ENCODE data around the gene TMEM11. TPM values are rescaled to one million over a fixed set of nuclear protein-coding genes. Genes with fewer than 3 reads are reported as not detected.

The TMEM11 gene
- total and polyA plus RNA-seq, 2 of the 4 experiments (the other 2 are of a cell fraction), result 19.9 to 44.7 TPM

- TF ChIP-seq RAD21 (IDR thresholded peaks at IDR 0.05; ENCODE audit: low read length), result no peak
- no peak for TF ChIP-seq POLR2A (IDR thresholded peaks at IDR 0.05; ENCODE audit: low read depth, low read length)
- no peak for TF ChIP-seq SMC3 (IDR thresholded peaks at IDR 0.05; ENCODE audit: low read depth, low read length)
- TF ChIP-seq ELK1 (IDR thresholded peaks at IDR 0.05; ENCODE audit: borderline replicate concordance, low read depth, low read length), result no peak
- TF ChIP-seq RCOR1 (IDR thresholded peaks at IDR 0.05; ENCODE audit: insufficient replicate concordance, low read length), result no peak
- no peak for TF ChIP-seq NFE2L2 (IDR thresholded peaks at IDR 0.05; ENCODE audit: low read depth, low read length)
- no peak overlapping the region for H2BK20ac ChIP-seq (ENCODE audit: low read depth, low read length)
- dilution Hi-C loops (cut with HindIII; ENCODE audit: low sequenced_read_pairs, unreplicated experiment) (no loop called here), intact Hi-C loops (cut with micrococcal nuclease) (loop anchor here (5.0 kb wide), 3 partner anchors 43 to 168 kb away; partner anchors contain the start of genes MAP2K3 and USP22), in situ Hi-C loops (cut with MboI; ENCODE audit: low sequenced_read_pairs) (no loop called here)
- no peaks in the 10 kb centered on the region for H3K27me3 ChIP-seq (ENCODE audit: control insufficient read depth, insufficient read depth, low read length)
- no peak overlapping the region for H3K9ac ChIP-seq (ENCODE audit: low read depth, low read length)
- H3K4me1 ChIP-seq (ENCODE audit: control insufficient read depth, insufficient read depth, low read length), result peaks cover 7% of the 10 kb centered on the region
- ChIA-PET CTCF (no interaction called here), POLR2A (ENCODE audit: unreplicated experiment) (no interaction called here)
- no peak overlapping the region for H3K56ac ChIP-seq (ENCODE audit: extremely low read depth, insufficient read depth, low read length)
- H3K9me3 ChIP-seq (ENCODE audit: control insufficient read depth, insufficient read depth, low read length), result no peaks in the 10 kb centered on the region
- no peak overlapping the region for H3K14ac ChIP-seq (replicated peaks; ENCODE audit: low read depth, low read length)
- H3K36me3 ChIP-seq (ENCODE audit: control insufficient read depth, insufficient read depth, low read length), result peaks cover 20% of the 10 kb centered on the region
- no peak overlapping the region for H2BK120ac ChIP-seq (ENCODE audit: low read depth, low read length)
- no peak overlapping the region for H4K5ac ChIP-seq (ENCODE audit: low read depth, low read length)
- peaks cover 12 to 79% of the 10 kb centered on the region in 2 experiments for H3K79me1 ChIP-seq (ENCODE audit: low read depth in 1 of 2, low read length in 2 of 2)
- ATAC-seq (ENCODE audit: low read depth), result no peak
- no peak overlapping the region for H3K4me2 ChIP-seq (ENCODE audit: low read depth, low read length)
- peaks cover 25% of the 10 kb centered on the region for H3K9me1 ChIP-seq (ENCODE audit: insufficient read depth, low read length)
- H3K4ac ChIP-seq (ENCODE audit: low read depth, low read length), result no peak overlapping the region
- no peak overlapping the region for H3K4me3 ChIP-seq (ENCODE audit: insufficient read depth, low read depth, low read length)
- no peak overlapping the region for H2AFZ ChIP-seq (replicated peaks; ENCODE audit: low read length, poor library complexity)
- no TSS peak for BruUV-seq (replicated peaks)
- H4K8ac ChIP-seq (ENCODE audit: low read depth in 2 of 2, low read length in 2 of 2), result no peak overlapping the region
- H3K27ac ChIP-seq (ENCODE audit: insufficient read depth, low read length), result no peak overlapping the region
- H2AK9ac ChIP-seq (replicated peaks; ENCODE audit: low read depth, low read length, poor library complexity), result no peak overlapping the region
- no peak overlapping the region for H4K91ac ChIP-seq (ENCODE audit: insufficient read depth, low read depth, low read length)
- H3K18ac ChIP-seq (ENCODE audit: low read depth, low read length), result no peak overlapping the region
- peaks cover 79% of the 10 kb centered on the region for H4K20me1 ChIP-seq (ENCODE audit: insufficient read depth, low read length)
- no peak overlapping the region for H2BK5ac ChIP-seq (ENCODE audit: low read depth, low read length, poor library complexity, severe bottlenecking)
- no peak for DNase-seq
- H2BK15ac ChIP-seq (ENCODE audit: low read depth, low read length), result no peak overlapping the region
- WGBS, 2 experiments (ENCODE audit: extremely low coverage in 2 of 2, insufficient read length in 1 of 2), result 80% methylated on average over 4 of the region's 15 CpGs; no CpG with 5 or more reads in 1 of the 2 experiments
- H2AK5ac ChIP-seq (ENCODE audit: low read depth, low read length), result no peak overlapping the region
- H3K23ac ChIP-seq (ENCODE audit: low read depth, low read length), result peak overlapping the region; percentile 51; the same call in 1 of the 2 replicates
These were observed 3.4 kb downstream of the TMEM11 start for GRCh38 chr17:21210411-21211076.

Measured in IMR-90 (cell line).